Activated T-helper 1 cell treated with anti-CD3 and anti-CD28 coated beads, Interleukin-12 subunit alpha, Interleukin-12 subunit beta, Interleukin-2, Interleukin-4 antibody, amounts not matched to agents 30 ng/mL and 10 ng/mL and 1 ng/mL, durations not matched to agents 14 hours and 24 hours and 36 hours (primary cell): ENCODE measurements around the gene CDH6. TPM values are rescaled to one million over a fixed set of nuclear protein-coding genes. Genes with fewer than 3 reads are reported as not detected.

Experiments
- DNase-seq: peaks from one replicate; pipeline ENCODE4 v3.0.0; 2021; ENCODE audit warnings: low spot score
- H3K27ac Mint-ChIP-seq: one replicate; pipeline ENCODE4 v1.8.0; 2021; ENCODE audit warnings: mild to moderate bottlenecking, mixed read lengths
- H3K27me3 Mint-ChIP-seq: one replicate; pipeline ENCODE4 v1.8.0; 2022; ENCODE audit warnings: mild to moderate bottlenecking, moderate library complexity, mixed read lengths; ENCODE audit not compliant: insufficient read depth
- H3K36me3 Mint-ChIP-seq: one replicate; pipeline ENCODE4 v1.8.0; 2021; ENCODE audit warnings: low read depth, mixed read lengths
- H3K4me1 Mint-ChIP-seq: one replicate; pipeline ENCODE4 v1.8.0; 2021; ENCODE audit warnings: low read depth, mixed read lengths
- H3K4me3 Mint-ChIP-seq: one replicate; pipeline ENCODE4 v1.8.0; 2021; ENCODE audit warnings: mild to moderate bottlenecking, moderate library complexity, mixed read lengths
- H3K9me3 Mint-ChIP-seq: one replicate; pipeline ENCODE4 v1.8.0; 2021; ENCODE audit warnings: mixed read lengths
- intact Hi-C: fragments of 100-400 bp; cut with micrococcal nuclease; formaldehyde crosslinking; loops from one replicate; pipeline ENCODE4 v1.15.1; 2024
- total RNA-seq: library from RNA; stranded (reverse); gene quantifications from 2 replicates; pipeline ENCODE4 v1.2.3, GENCODE V29; 2022

Gene CDH6
- total RNA-seq, result not detected in 2 replicates

GRCh38 chr5:31193591-31194467, at the start of gene CDH6:
Gene CDH6 (plus strand): TSS chr5:31193686. CDS start chr5:31267474, 73,788 bp downstream.
- no peak for DNase-seq
- Mint-ChIP-seq H3K4me3 (no peak within 1 kb of the TSS), H3K27ac (no peak within 1 kb of the TSS), H3K27me3 (peaks cover 26% of the 10 kb centered on the region), H3K36me3 (no peaks in the 10 kb centered on the region), H3K4me1 (no peaks in the 10 kb centered on the region), H3K9me3 (no peaks in the 10 kb centered on the region)
- intact Hi-C loops, result no loop called here

GRCh38 chr5:31144364-31144763, 49.1 kb upstream of the CDH6 start:
- intact Hi-C loops, result no loop called here
- H3K9me3 Mint-ChIP-seq, result no peaks in the 10 kb centered on the region
- no peak for DNase-seq
- no peaks in the 10 kb centered on the region for H3K36me3 Mint-ChIP-seq
- no peak overlapping the region for H3K27ac Mint-ChIP-seq
- no peaks in the 10 kb centered on the region for H3K4me1 Mint-ChIP-seq
- no peak overlapping the region for H3K4me3 Mint-ChIP-seq
- no peaks in the 10 kb centered on the region for H3K27me3 Mint-ChIP-seq

- Mint-ChIP-seq H3K36me3 (no peaks in the 10 kb centered on the region), H3K9me3 (no peaks in the 10 kb centered on the region), H3K4me1 (no peaks in the 10 kb centered on the region), H3K27me3 (no peaks in the 10 kb centered on the region), H3K27ac (no peak overlapping the region), H3K4me3 (no peak overlapping the region)
- intact Hi-C loops, result no loop called here
- no peak for DNase-seq
Observed at GRCh38 chr5:31148959-31149475, 44.5 kb upstream of the CDH6 start.

GRCh38 chr5:31153521-31153920, 40.0 kb upstream of the CDH6 start:
- intact Hi-C loops, result no loop called here
- H3K4me1 Mint-ChIP-seq, result no peaks in the 10 kb centered on the region
- H3K9me3 Mint-ChIP-seq, result no peaks in the 10 kb centered on the region
- no peak for DNase-seq
- no peaks in the 10 kb centered on the region for H3K36me3 Mint-ChIP-seq
- H3K27me3 Mint-ChIP-seq, result no peaks in the 10 kb centered on the region
- no peak overlapping the region for H3K27ac Mint-ChIP-seq
- H3K4me3 Mint-ChIP-seq, result no peak overlapping the region

GRCh38 chr5:31156631-31157160, 36.8 kb upstream of the CDH6 start:
- intact Hi-C loops, result no loop called here
- Mint-ChIP-seq H3K9me3 (no peaks in the 10 kb centered on the region), H3K27me3 (no peaks in the 10 kb centered on the region), H3K27ac (no peak overlapping the region), H3K4me3 (no peak overlapping the region), H3K36me3 (no peaks in the 10 kb centered on the region), H3K4me1 (no peaks in the 10 kb centered on the region)
- no peak for DNase-seq

GRCh38 chr5:31157720-31158119, 35.8 kb upstream of the CDH6 start:
- no peaks in the 10 kb centered on the region for H3K36me3 Mint-ChIP-seq
- no peak overlapping the region for H3K27ac Mint-ChIP-seq
- no peaks in the 10 kb centered on the region for H3K27me3 Mint-ChIP-seq
- no peak for DNase-seq
- H3K4me1 Mint-ChIP-seq, result no peaks in the 10 kb centered on the region
- H3K4me3 Mint-ChIP-seq, result no peak overlapping the region
- intact Hi-C loops, result no loop called here
- H3K9me3 Mint-ChIP-seq, result no peaks in the 10 kb centered on the region

- no peaks in the 10 kb centered on the region for H3K36me3 Mint-ChIP-seq
- no peak overlapping the region for H3K4me3 Mint-ChIP-seq
- H3K27me3 Mint-ChIP-seq, result no peaks in the 10 kb centered on the region
- no peak for DNase-seq
- H3K27ac Mint-ChIP-seq, result no peak overlapping the region
- no peaks in the 10 kb centered on the region for H3K4me1 Mint-ChIP-seq
- intact Hi-C loops, result no loop called here
- H3K9me3 Mint-ChIP-seq, result no peaks in the 10 kb centered on the region
Observed at GRCh38 chr5:31158686-31159085, 34.8 kb upstream of the CDH6 start.

- Mint-ChIP-seq H3K27me3 (no peaks in the 10 kb centered on the region), H3K4me3 (no peak overlapping the region), H3K36me3 (no peaks in the 10 kb centered on the region), H3K9me3 (no peaks in the 10 kb centered on the region), H3K27ac (no peak overlapping the region), H3K4me1 (no peaks in the 10 kb centered on the region)
- no peak for DNase-seq
- intact Hi-C loops, result no loop called here
Observed at GRCh38 chr5:31161781-31162181, 31.7 kb upstream of the CDH6 start.

- H3K4me3 Mint-ChIP-seq, result no peak overlapping the region
- H3K27me3 Mint-ChIP-seq, result no peaks in the 10 kb centered on the region
- H3K36me3 Mint-ChIP-seq, result no peaks in the 10 kb centered on the region
- H3K9me3 Mint-ChIP-seq, result no peaks in the 10 kb centered on the region
- no peak overlapping the region for H3K27ac Mint-ChIP-seq
- intact Hi-C loops, result no loop called here
- DNase-seq, result no peak
- no peaks in the 10 kb centered on the region for H3K4me1 Mint-ChIP-seq
Observed at GRCh38 chr5:31165729-31166128, 27.8 kb upstream of the CDH6 start.

- Mint-ChIP-seq H3K36me3 (no peaks in the 10 kb centered on the region), H3K27ac (no peak overlapping the region), H3K4me3 (no peak overlapping the region), H3K4me1 (no peaks in the 10 kb centered on the region), H3K9me3 (no peaks in the 10 kb centered on the region), H3K27me3 (no peaks in the 10 kb centered on the region)
- no peak for DNase-seq
- intact Hi-C loops, result no loop called here
Observed at GRCh38 chr5:31169379-31169778, 24.1 kb upstream of the CDH6 start.

GRCh38 chr5:31172881-31173280, 20.6 kb upstream of the CDH6 start:
- H3K27ac Mint-ChIP-seq, result no peak overlapping the region
- no peak for DNase-seq
- no peaks in the 10 kb centered on the region for H3K27me3 Mint-ChIP-seq
- H3K4me3 Mint-ChIP-seq, result no peak overlapping the region
- intact Hi-C loops, result no loop called here
- no peaks in the 10 kb centered on the region for H3K4me1 Mint-ChIP-seq
- no peaks in the 10 kb centered on the region for H3K9me3 Mint-ChIP-seq
- H3K36me3 Mint-ChIP-seq, result no peaks in the 10 kb centered on the region

- no peak overlapping the region for H3K4me3 Mint-ChIP-seq
- intact Hi-C loops, result no loop called here
- no peaks in the 10 kb centered on the region for H3K4me1 Mint-ChIP-seq
- H3K27me3 Mint-ChIP-seq, result no peaks in the 10 kb centered on the region
- no peak for DNase-seq
- H3K9me3 Mint-ChIP-seq, result no peaks in the 10 kb centered on the region
- no peak overlapping the region for H3K27ac Mint-ChIP-seq
- no peaks in the 10 kb centered on the region for H3K36me3 Mint-ChIP-seq
Observed at GRCh38 chr5:31173614-31174013, 19.9 kb upstream of the CDH6 start.

- Mint-ChIP-seq H3K27me3 (no peaks in the 10 kb centered on the region), H3K4me3 (no peak overlapping the region), H3K4me1 (no peaks in the 10 kb centered on the region), H3K27ac (no peak overlapping the region), H3K36me3 (no peaks in the 10 kb centered on the region), H3K9me3 (no peaks in the 10 kb centered on the region)
- DNase-seq, result no peak
- intact Hi-C loops, result no loop called here
Observed at GRCh38 chr5:31181376-31181987, 12.0 kb upstream of the CDH6 start.
